H1 (cell line): ENCODE measurements around the gene OR2H1. TPM values are rescaled to one million over a fixed set of nuclear protein-coding genes. Genes with fewer than 3 reads are reported as not detected.

Experiments
- CTCF ChIA-PET: fragments of 300-600 bp; sonication (Branson Sonifier 250); formaldehyde crosslinking; loops from one replicate; lab custom pipeline; 2021; ENCODE audit not compliant: partially characterized antibody; lab: Charles Lee
- POLR2A ChIA-PET: fragments of 300-600 bp; sonication (Branson Sonifier 250); formaldehyde crosslinking; loops from one replicate; lab custom pipeline; 2021; ENCODE audit warnings: inconsistent platforms; ENCODE audit not compliant: partially characterized antibody; lab: Charles Lee
- DNase-seq, 2 experiments: peaks; one replicate each; pipeline versions ENCODE4 v3.0.0 to v3.0.0-alpha.2; 2010 to 2022; ENCODE audit warnings: low spot score in 2 of 2, low read depth in 1 of 2, mixed read lengths in 1 of 2
- FAIRE-seq: peaks from 2 replicates; lab custom pipeline; 2011; peaks lifted over from hg19 to GRCh38; lab: Jason Lieb, UNC
- H2AFZ ChIP-seq: 2 replicates; pipeline ENCODE4 v1.8.1; 2012; ENCODE audit warnings: low read length, inconsistent platforms
- H2AK5ac ChIP-seq: 2 replicates; pipeline ENCODE4 v1.6.1; 2013; ENCODE audit warnings: low read depth, low read length
- H2BK120ac ChIP-seq: replicated peaks from 2 replicates; pipeline ENCODE3; 2013; ENCODE audit warnings: low read depth, low read length, inconsistent platforms
- H2BK12ac ChIP-seq: 2 replicates; pipeline ENCODE4 v1.6.1; 2013; ENCODE audit warnings: low read depth, low read length
- H2BK15ac ChIP-seq: 2 replicates; pipeline ENCODE4 v1.6.1; 2013; ENCODE audit warnings: low read length
- H2BK20ac ChIP-seq: 2 replicates; pipeline ENCODE4 v1.6.1; 2013; ENCODE audit warnings: low read length
- H2BK5ac ChIP-seq: 2 replicates; pipeline ENCODE4 v1.6.1; 2013; ENCODE audit warnings: low read depth, low read length
- H3K14ac ChIP-seq: 2 replicates; pipeline ENCODE4 v1.6.1; 2013; ENCODE audit warnings: inconsistent platforms; ENCODE audit not compliant: insufficient read length
- H3K18ac ChIP-seq: 2 replicates; pipeline ENCODE4 v1.6.1; 2013; ENCODE audit warnings: low read length; ENCODE audit errors: extremely low read depth
- H3K23ac ChIP-seq: 2 replicates; pipeline ENCODE4 v1.6.1; 2013; ENCODE audit warnings: inconsistent platforms; ENCODE audit not compliant: insufficient read length
- H3K23me2 ChIP-seq: 2 replicates; pipeline ENCODE4 v1.6.1; 2013; ENCODE audit warnings: low read depth, low read length
- H3K27ac ChIP-seq: 2 replicates; pipeline ENCODE4 v1.6.1; 2011; ENCODE audit warnings: low read depth, low read length, inconsistent platforms
- H3K27me3 ChIP-seq, 4 experiments: replicated peaks in 1 of 4; 1 replicate in 1 of 4; 2 replicates in 3 of 4; pipeline versions ENCODE4 v1.6.1 to v1.8.1; 2011 to 2013; ENCODE audit warnings: low read length in 3 of 4, mild to moderate bottlenecking in 3 of 4, inconsistent platforms in 2 of 4, mixed read lengths in 2 of 4, moderate library complexity in 1 of 4; ENCODE audit not compliant: control insufficient read depth in 3 of 4, insufficient read depth in 3 of 4; ENCODE audit errors: extremely low read depth in 1 of 4
- H3K36me3 ChIP-seq, 4 experiments: 2 replicates each; pipeline versions ENCODE4 v1.6.1 to v1.8.1; 2011 to 2013; ENCODE audit warnings: mild to moderate bottlenecking in 4 of 4, low read length in 3 of 4, moderate library complexity in 2 of 4, control low read depth in 1 of 4, inconsistent platforms in 1 of 4; ENCODE audit not compliant: insufficient read depth in 4 of 4, control insufficient read depth in 2 of 4
- H3K4ac ChIP-seq: replicated peaks from 2 replicates; pipeline ENCODE3; 2013; ENCODE audit warnings: low read length, low read depth, mixed read lengths, inconsistent platforms; ENCODE audit not compliant: insufficient read length
- H3K4me1 ChIP-seq, 4 experiments: replicated peaks in 1 of 4; 1 replicate in 1 of 4; 2 replicates in 3 of 4; pipeline versions ENCODE4 v1.6.1 to v1.8.1; 2011 to 2013; ENCODE audit warnings: low read length in 3 of 4, inconsistent platforms in 2 of 4, mixed read lengths in 1 of 4; ENCODE audit not compliant: insufficient read depth in 4 of 4, control insufficient read depth in 3 of 4
- H3K4me2 ChIP-seq, 2 experiments: 2 replicates each; pipeline versions ENCODE4 v1.6.1 to v1.8.1; 2011 to 2013; ENCODE audit warnings: low read depth in 2 of 2, low read length in 2 of 2, control low read depth in 1 of 2, inconsistent platforms in 1 of 2, mild to moderate bottlenecking in 1 of 2; ENCODE audit not compliant: insufficient read depth in 1 of 2
- H3K4me3 ChIP-seq, 4 experiments: fragments of 200-600, 300-600 bp in 1 of 4; sonication (generic), shearing (Covaris generic), sonication (Bioruptor Twin) in 1 of 4; 2 replicates each; pipeline versions ENCODE4 v1.5.1 to v1.8.1; 2011 to 2016; ENCODE audit warnings: low read length in 4 of 4, low read depth in 3 of 4, control low read depth in 2 of 4, inconsistent platforms in 2 of 4, mild to moderate bottlenecking in 2 of 4, mixed read lengths in 1 of 4, moderate library complexity in 1 of 4; ENCODE audit not compliant: insufficient read depth in 2 of 4; ENCODE audit errors: extremely low read depth in 1 of 4
- H3K56ac ChIP-seq: replicated peaks from 2 replicates; pipeline ENCODE3; 2013; ENCODE audit warnings: low read depth, mild to moderate bottlenecking, mixed read lengths, low read length, inconsistent platforms; ENCODE audit not compliant: insufficient read length
- H3K79me1 ChIP-seq: 2 replicates; pipeline ENCODE4 v1.6.1; 2013; ENCODE audit warnings: low read depth, low read length, control low read depth
- H3K79me2 ChIP-seq, 2 experiments: 2 replicates each; pipeline versions ENCODE4 v1.6.1 to v1.8.1; 2012 to 2013; ENCODE audit warnings: low read length in 2 of 2, mild to moderate bottlenecking in 2 of 2, inconsistent platforms in 1 of 2; ENCODE audit not compliant: insufficient read depth in 2 of 2, control insufficient read depth in 1 of 2
- H3K9ac ChIP-seq, 4 experiments: replicated peaks in 1 of 4; 1 replicate in 1 of 4; 2 replicates in 3 of 4; pipeline versions ENCODE4 v1.6.1 to v1.8.1; 2011 to 2013; ENCODE audit warnings: low read depth in 3 of 4, low read length in 3 of 4, control low read depth in 2 of 4, mild to moderate bottlenecking in 2 of 4, moderate library complexity in 2 of 4, inconsistent platforms in 1 of 4; ENCODE audit errors: extremely low read depth in 1 of 4
- H3K9me3 ChIP-seq, 2 experiments: 2 replicates each; pipeline versions ENCODE4 v1.6.1 to v1.8.1; 2012 to 2013; ENCODE audit warnings: mild to moderate bottlenecking in 2 of 2, moderate library complexity in 2 of 2, control low read depth in 1 of 2, inconsistent platforms in 1 of 2, low read depth in 1 of 2, low read length in 1 of 2, mixed read lengths in 1 of 2; ENCODE audit not compliant: insufficient read depth in 2 of 2
- H4K20me1 ChIP-seq, 2 experiments: replicated peaks in 1 of 2; 2 replicates each; pipeline versions ENCODE3 to v1.8.1; 2011 to 2013; ENCODE audit warnings: inconsistent platforms in 2 of 2, low read length in 2 of 2, mild to moderate bottlenecking in 1 of 2; ENCODE audit not compliant: insufficient read depth in 2 of 2, control insufficient read depth in 1 of 2
- H4K5ac ChIP-seq: 2 replicates; pipeline ENCODE4 v1.6.1; 2013; ENCODE audit warnings: low read length, low read depth, mixed read lengths, inconsistent platforms; ENCODE audit not compliant: insufficient read length
- H4K8ac ChIP-seq: 2 replicates; pipeline ENCODE4 v1.8.0; 2013; ENCODE audit warnings: mild to moderate bottlenecking, moderate library complexity, low read length, inconsistent platforms; ENCODE audit not compliant: insufficient read depth; ENCODE audit errors: extremely low read depth
- H4K91ac ChIP-seq: replicated peaks from 2 replicates; pipeline ENCODE3; 2013; ENCODE audit warnings: low read length, mixed read lengths, inconsistent platforms; ENCODE audit not compliant: insufficient read length
- ATF2 ChIP-seq: IDR thresholded peaks from 2 replicates; pipeline ENCODE4 v1.6.1; 2012; ENCODE audit warnings: low read length, inconsistent platforms
- ATF3 ChIP-seq: IDR thresholded peaks from 2 replicates; pipeline ENCODE4 v1.6.1; 2011; ENCODE audit warnings: low read depth, mild to moderate bottlenecking, low read length; ENCODE audit not compliant: insufficient read depth
- JUN ChIP-seq: IDR thresholded peaks from 2 replicates; pipeline ENCODE4 v1.6.1; 2011; ENCODE audit warnings: low read depth, mild to moderate bottlenecking, improper control_type of control experiment, low read length
- KDM1A ChIP-seq: fragments of 200-600, 300-600 bp; sonication (generic); IDR thresholded peaks from 2 replicates; pipeline ENCODE4 v1.7.1; 2016; ENCODE audit warnings: mild to moderate bottlenecking, low read length, borderline replicate concordance
- KDM4A ChIP-seq: IDR thresholded peaks from one replicate; pipeline ENCODE4 v1.7.1; 2012; ENCODE audit warnings: low read depth, mild to moderate bottlenecking, moderate library complexity, low read length, inconsistent platforms; ENCODE audit not compliant: severe bottlenecking
- MAFK ChIP-seq: IDR thresholded peaks from 2 replicates; pipeline ENCODE4 v1.6.1; 2012; ENCODE audit warnings: low read depth, mild to moderate bottlenecking, improper control_type of control experiment, low read length
- SAP30 ChIP-seq: fragments of 300-600 bp; sonication (generic); IDR thresholded peaks from 2 replicates; pipeline ENCODE4 v1.7.1; 2012; ENCODE audit warnings: low read length, moderate library complexity, mild to moderate bottlenecking, inconsistent platforms; ENCODE audit not compliant: insufficient read depth, insufficient replicate concordance
- SIN3A ChIP-seq, 2 experiments: IDR thresholded peaks in 1 of 2; conservative IDR thresholded peaks in 1 of 2; 2 replicates each; pipeline ENCODE4 v1.6.1; 2011 to 2012; ENCODE audit warnings: low read length in 2 of 2, improper control_type of control experiment in 1 of 2, low read depth in 1 of 2, mild to moderate bottlenecking in 1 of 2
- SP1 ChIP-seq: IDR thresholded peaks from 2 replicates; pipeline ENCODE4 v1.6.1; 2011; ENCODE audit warnings: low read depth, low read length
- SP2 ChIP-seq: IDR thresholded peaks from 2 replicates; pipeline ENCODE4 v1.6.1; 2012; ENCODE audit warnings: mild to moderate bottlenecking, low read length, inconsistent platforms
- SRF ChIP-seq: IDR thresholded peaks from 2 replicates; pipeline ENCODE4 v1.6.1; 2011; ENCODE audit warnings: mild to moderate bottlenecking, low read depth, low read length, moderate library complexity
- WGBS, 2 experiments: shearing (Covaris generic) in 1 of 2; methylation state at CpG; one replicate each; pipeline versions ENCODE4 v1.1.6 to v1.1.7; 2013 to 2015; ENCODE audit warnings: low lambda C conversion rate in 2 of 2, mixed read lengths in 2 of 2, inconsistent platforms in 1 of 2, low coverage in 1 of 2, missing lambda C conversion rate in 1 of 2; ENCODE audit not compliant: insufficient replicate concordance in 2 of 2, insufficient coverage in 1 of 2, insufficient read length in 1 of 2; ENCODE audit errors: extremely low coverage in 1 of 2, missing lambda C conversion rate in 1 of 2; 5-methylcytosine and 5-hydroxymethylcytosine counted together
- polyA plus RNA-seq, 7 experiments: library from polyadenylated mRNA; depleted of rRNA in 3 of 7; stranded (reverse) in 5 of 7; unstranded in 2 of 7; fragments of >200 nt in 5 of 7; fragments of 200-250 nt in 2 of 7; gene quantifications; 1 replicate in 5 of 7; 2 replicates in 1 of 7; 4 replicates in 1 of 7; pipeline versions ENCODE4 v1.2.1 to v1.2.3, GENCODE V29; 2011 to 2013; ENCODE audit warnings: missing spikeins in 2 of 7, mixed read lengths in 2 of 7
- total RNA-seq: library from RNA; stranded (reverse); fragmentation: NEBNext Ultra II Directional; extraction: Animal tissue kit (Norgen Biotek cat#: 25700); gene quantifications from 2 replicates; pipeline ENCODE4 v1.2.1, GENCODE V29; 2021

The OR2H1 gene
- total and polyA plus RNA-seq, 2 of the 8 experiments (the other 6 are each of a cell fraction or from before 2014, with no cell fraction given), result not detected

- ChIA-PET POLR2A (no interaction called here), CTCF (interaction anchor here (0.8 kb wide), 1 partner anchor 13 kb away, joined by 3 read pairs; no protein-coding TSS in a partner anchor)
- no peak overlapping the region for H4K8ac ChIP-seq
- no peak overlapping the region for H3K23ac ChIP-seq
- no peak overlapping the region for H2AFZ ChIP-seq
- H2BK12ac ChIP-seq, result no peak overlapping the region
- no peaks in the 10 kb centered on the region; a peak in 1 of 7 replicates for H3K27me3 ChIP-seq
- no peaks in the 10 kb centered on the region for H3K9me3 ChIP-seq
- H3K18ac ChIP-seq, result no peak overlapping the region
- no peak overlapping the region for H2BK20ac ChIP-seq
- H2BK5ac ChIP-seq, result no peak overlapping the region
- H3K36me3 ChIP-seq, result no peaks in the 10 kb centered on the region
- H3K9ac ChIP-seq, result no peak overlapping the region
- no peaks in the 10 kb centered on the region for H3K79me2 ChIP-seq
- H2BK120ac ChIP-seq, result no peak overlapping the region
- H2BK15ac ChIP-seq, result no peak overlapping the region
- no peak overlapping the region for H3K4ac ChIP-seq
- no peaks in the 10 kb centered on the region; the same call in 1 of the 2 replicates for H3K79me1 ChIP-seq
- FAIRE-seq (no peak), DNase-seq (peak in 1 of 2 experiments; percentile 17)
- no peak overlapping the region for H3K14ac ChIP-seq
- no peak overlapping the region for H2AK5ac ChIP-seq
- H3K23me2 ChIP-seq, result no peaks in the 10 kb centered on the region
- no peak overlapping the region for H4K91ac ChIP-seq
- no peaks in the 10 kb centered on the region; a peak in 1 of 7 replicates for H3K4me1 ChIP-seq
- no peaks in the 10 kb centered on the region for H4K20me1 ChIP-seq
- no peak overlapping the region for H3K4me2 ChIP-seq
- 69% methylated on average over 5 of the region's 5 CpGs; no CpG with 5 or more reads in 1 of the 2 experiments for WGBS, 2 experiments
- no peak overlapping the region for H3K4me3 ChIP-seq
- H3K56ac ChIP-seq, result no peak overlapping the region
- no peak overlapping the region for H3K27ac ChIP-seq
- H4K5ac ChIP-seq, result no peak overlapping the region
- TF ChIP-seq ATF2 (no peak), SP1 (no peak), SRF (no peak), SP2 (no peak), SIN3A (conservative IDR thresholded peaks at IDR 0.05 in 1 of 2, IDR thresholded peaks at IDR 0.05 in 1 of 2; ENCODE audit: low read depth in 1 of 2, low read length in 2 of 2) (no peak), SAP30 (no peak), MAFK (no peak), ATF3 (no peak), KDM1A (no peak), JUN (no peak), KDM4A (no peak)
These were observed 50.4 kb downstream of the OR2H1 start for GRCh38 chr6:29507319-29507718.
